Measurements from ENCODE around the gene GMPR. TPM values are rescaled to one million over a fixed set of nuclear protein-coding genes. Genes with fewer than 3 reads are reported as not detected.
A peak's percentile ranks its signal among the peaks of the same experiment; 100 is the strongest.

GMPR gene
- total and polyA plus RNA-seq, 10 of the 15 experiments (the other 5 are each of a cell fraction or from before 2014, with no cell fraction given) = 0.15 to 1.8 (median 0.49) TPM; not detected in 1

DNA sequence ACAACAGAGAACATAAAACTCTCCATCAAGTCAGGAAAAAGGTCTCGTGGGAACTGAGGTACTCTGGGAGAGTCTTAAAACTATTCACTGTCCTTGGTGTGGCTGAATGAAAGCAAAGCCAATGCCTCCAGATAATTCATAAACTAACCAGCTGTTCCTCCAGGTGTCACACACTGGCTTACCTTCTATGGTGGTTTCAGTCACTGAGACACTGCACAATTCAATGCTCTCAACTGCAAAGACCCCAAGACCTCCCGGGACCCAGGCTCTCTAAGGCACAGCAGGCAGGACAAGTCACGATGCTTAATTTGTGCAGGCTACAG lies 100.8 kb downstream of the GMPR start:
- FAIRE-seq = no peak
- BruUV-seq (replicated peaks) = no TSS peak

DNA sequence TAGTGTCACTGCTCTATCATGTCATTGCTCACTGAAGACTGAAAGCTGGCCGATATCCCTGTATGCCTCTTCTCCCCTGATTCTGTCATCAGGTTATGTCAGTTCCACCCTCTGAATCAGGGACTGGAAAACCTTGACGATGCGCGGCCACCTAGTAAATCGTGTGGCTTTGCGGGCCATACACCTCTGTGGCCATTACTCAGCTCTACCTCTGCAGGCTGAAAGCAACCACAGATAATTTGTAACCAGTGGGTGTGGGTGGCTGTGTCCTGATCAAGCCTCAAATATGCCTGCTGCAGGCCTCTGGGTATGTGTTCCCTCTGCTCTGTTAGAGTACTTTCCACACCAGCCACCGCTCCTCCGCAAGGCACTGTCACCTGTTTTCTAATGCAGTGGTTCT lies 105.2 kb downstream of the GMPR start:
- BruUV-seq (replicated peaks) = TSS peak; percentile 11
- intact Hi-C loops (cut with micrococcal nuclease; ENCODE audit: unreplicated experiment) = no loop called here
- no peaks in the 10 kb centered on the region for H3K4me1 ChIP-seq (ENCODE audit: control insufficient read depth, insufficient read depth, low read length)
- no peaks in the 10 kb centered on the region for H4K20me1 ChIP-seq (ENCODE audit: control insufficient read depth, insufficient read depth)
- CTCF ChIA-PET = interaction anchor here (1.2 to 2.1 kb wide), 4 partner anchors 10 to 57 kb away, joined by 3 to 11 read pairs (median 4); no protein-coding TSS in a partner anchor
- H3K4me3 ChIP-seq = no peak overlapping the region
- no peak overlapping the region for H2AFZ ChIP-seq (ENCODE audit: control insufficient read depth, low read depth, low read length)
- no peak overlapping the region for H3K9ac ChIP-seq (ENCODE audit: control insufficient read depth, insufficient read depth, low read length)
- POLR2A ChIA-PET = interaction anchor here (1.1 kb wide), 1 partner anchor 126 kb away, joined by 3 read pairs; no protein-coding TSS in a partner anchor
- SMC1A ChIA-PET (ENCODE audit: uncharacterized antibody, unreplicated experiment) = interaction anchor here (0.5 kb wide), 1 partner anchor 26 kb away, joined by 3 read pairs; no protein-coding TSS in a partner anchor
- no peak for ATAC-seq
- no peaks in the 10 kb centered on the region for H3K27me3 ChIP-seq (replicated peaks in 1 of 2; ENCODE audit: control insufficient read depth in 2 of 2, insufficient read depth in 2 of 2, low read length in 1 of 2)
- FAIRE-seq = no peak
- H3K79me2 ChIP-seq (ENCODE audit: control insufficient read depth, insufficient read depth, low read length) = no peaks in the 10 kb centered on the region
- no peaks in the 10 kb centered on the region for H3K9me3 ChIP-seq (replicated peaks; ENCODE audit: control insufficient read depth, insufficient read depth, low read length)
- in situ Hi-C loops (cut with MboI) = no loop called here
- no peak for DNase-seq (ENCODE audit: low read depth, low spot score)
- peaks cover 4 to 11% of the 10 kb centered on the region in 2 experiments; a peak in 3 of 4 replicates for H3K36me3 ChIP-seq (ENCODE audit: control insufficient read depth in 2 of 2, insufficient read depth in 2 of 2, low read length in 1 of 2)
- no peak overlapping the region for H3K4me2 ChIP-seq (ENCODE audit: control insufficient read depth, insufficient read depth)
- 84% methylated on average over 8 of the region's 8 CpGs for WGBS (ENCODE audit: insufficient coverage, insufficient replicate concordance, low lambda C conversion rate, missing lambda C conversion rate)
- RAD21 ChIA-PET (ENCODE audit: unreplicated experiment) = no interaction called here
- no peak overlapping the region for H3K27ac ChIP-seq (ENCODE audit: control insufficient read depth, insufficient read depth)
- TF ChIP-seq SMC3 (IDR thresholded peaks at IDR 0.05; ENCODE audit: borderline replicate concordance, low read length) = no peak
- TF ChIP-seq WRNIP1 (IDR thresholded peaks at IDR 0.05; ENCODE audit: borderline replicate concordance, low read depth, low read length) = no peak
- TF ChIP-seq MEF2A (IDR thresholded peaks at IDR 0.05; ENCODE audit: insufficient read depth, low read depth, low read length) = no peak
- TF ChIP-seq, protein P1, sequence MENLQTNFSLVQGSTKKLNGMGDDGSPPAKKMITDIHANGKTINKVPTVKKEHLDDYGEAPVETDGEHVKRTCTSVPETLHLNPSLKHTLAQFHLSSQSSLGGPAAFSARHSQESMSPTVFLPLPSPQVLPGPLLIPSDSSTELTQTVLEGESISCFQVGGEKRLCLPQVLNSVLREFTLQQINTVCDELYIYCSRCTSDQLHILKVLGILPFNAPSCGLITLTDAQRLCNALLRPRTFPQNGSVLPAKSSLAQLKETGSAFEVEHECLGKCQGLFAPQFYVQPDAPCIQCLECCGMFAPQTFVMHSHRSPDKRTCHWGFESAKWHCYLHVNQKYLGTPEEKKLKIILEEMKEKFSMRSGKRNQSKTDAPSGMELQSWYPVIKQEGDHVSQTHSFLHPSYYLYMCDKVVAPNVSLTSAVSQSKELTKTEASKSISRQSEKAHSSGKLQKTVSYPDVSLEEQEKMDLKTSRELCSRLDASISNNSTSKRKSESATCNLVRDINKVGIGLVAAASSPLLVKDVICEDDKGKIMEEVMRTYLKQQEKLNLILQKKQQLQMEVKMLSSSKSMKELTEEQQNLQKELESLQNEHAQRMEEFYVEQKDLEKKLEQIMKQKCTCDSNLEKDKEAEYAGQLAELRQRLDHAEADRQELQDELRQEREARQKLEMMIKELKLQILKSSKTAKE (IDR thresholded peaks at IDR 0.05; ENCODE audit: low read depth, poor library complexity, severe bottlenecking) = no peak
- TF ChIP-seq MYC (IDR thresholded peaks at IDR 0.05; ENCODE audit: insufficient read depth, insufficient read length, insufficient replicate concordance, low read length, severe bottlenecking) = no peak
- TF ChIP-seq, protein P2, sequence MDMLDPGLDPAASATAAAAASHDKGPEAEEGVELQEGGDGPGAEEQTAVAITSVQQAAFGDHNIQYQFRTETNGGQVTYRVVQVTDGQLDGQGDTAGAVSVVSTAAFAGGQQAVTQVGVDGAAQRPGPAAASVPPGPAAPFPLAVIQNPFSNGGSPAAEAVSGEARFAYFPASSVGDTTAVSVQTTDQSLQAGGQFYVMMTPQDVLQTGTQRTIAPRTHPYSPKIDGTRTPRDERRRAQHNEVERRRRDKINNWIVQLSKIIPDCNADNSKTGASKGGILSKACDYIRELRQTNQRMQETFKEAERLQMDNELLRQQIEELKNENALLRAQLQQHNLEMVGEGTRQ (IDR thresholded peaks at IDR 0.05; ENCODE audit: borderline replicate concordance, low read depth, low read length) = no peak
- TF ChIP-seq RAD21 (IDR thresholded peaks at IDR 0.05; ENCODE audit: insufficient read depth, low read depth, low read length) = no peak

More for the DNA sequence above, 100.8 kb downstream of the GMPR start:
- H2AFZ ChIP-seq (ENCODE audit: control insufficient read depth, low read depth, low read length) = no peak overlapping the region
- H3K4me3 ChIP-seq = no peak overlapping the region
- SMC1A ChIA-PET (ENCODE audit: uncharacterized antibody, unreplicated experiment) = interaction anchor here (1.3 to 2.0 kb wide), 5 partner anchors 9 to 418 kb away, joined by 3 to 6 read pairs (median 3); no protein-coding TSS in a partner anchor
- ATAC-seq (peak; percentile 21; the same call in 2 of the 3 replicates), DNase-seq (ENCODE audit: low read depth, low spot score) (no peak)
- no peaks in the 10 kb centered on the region for H3K79me2 ChIP-seq (ENCODE audit: control insufficient read depth, insufficient read depth, low read length)
- no peaks in the 10 kb centered on the region for H3K9me3 ChIP-seq (replicated peaks; ENCODE audit: control insufficient read depth, insufficient read depth, low read length)
- no peak overlapping the region for H3K27ac ChIP-seq (ENCODE audit: control insufficient read depth, insufficient read depth)
- in situ Hi-C loops (cut with MboI) = loop anchor here (5.0 to 10.0 kb wide), 2 partner anchors 176 to 428 kb away; no protein-coding TSS in a partner anchor
- intact Hi-C loops (cut with micrococcal nuclease; ENCODE audit: unreplicated experiment) = no loop called here
- POLR2A ChIA-PET = no interaction called here
- H3K27me3 ChIP-seq (replicated peaks in 1 of 2; ENCODE audit: control insufficient read depth in 2 of 2, insufficient read depth in 2 of 2, low read length in 1 of 2) = no peaks in the 10 kb centered on the region
- RAD21 ChIA-PET (ENCODE audit: unreplicated experiment) = interaction anchor here (1.3 to 1.7 kb wide), 3 partner anchors 17 to 64 kb away, joined by 3 to 4 read pairs (median 3); no protein-coding TSS in a partner anchor
- CTCF ChIA-PET = interaction anchor here (0.8 to 1.5 kb wide), 4 partner anchors 31 to 433 kb away, joined by 3 to 6 read pairs (median 4); no protein-coding TSS in a partner anchor
- no peaks in the 10 kb centered on the region for H3K4me1 ChIP-seq (ENCODE audit: control insufficient read depth, insufficient read depth, low read length)
- H3K4me2 ChIP-seq (ENCODE audit: control insufficient read depth, insufficient read depth) = no peak overlapping the region
- H3K36me3 ChIP-seq (ENCODE audit: control insufficient read depth in 2 of 2, insufficient read depth in 2 of 2, low read length in 1 of 2) = peaks cover 4 to 19% of the 10 kb centered on the region in 2 experiments; a peak in 3 of 4 replicates
- no peaks in the 10 kb centered on the region for H4K20me1 ChIP-seq (ENCODE audit: control insufficient read depth, insufficient read depth)
- WGBS (ENCODE audit: insufficient coverage, insufficient replicate concordance, low lambda C conversion rate, missing lambda C conversion rate) = 63% methylated on average over 3 of the region's 3 CpGs
- no peak overlapping the region for H3K9ac ChIP-seq (ENCODE audit: control insufficient read depth, insufficient read depth, low read length)
- TF ChIP-seq SIX5 (IDR thresholded peaks at IDR 0.05; ENCODE audit: low read depth, low read length, severe bottlenecking) (no peak), NFXL1 (IDR thresholded peaks at IDR 0.05; ENCODE audit: borderline replicate concordance) (no peak), ZNF274 (IDR thresholded peaks at IDR 0.05; ENCODE audit: insufficient read depth, insufficient read length) (no peak)
- TF ChIP-seq, protein P1 (IDR thresholded peaks at IDR 0.05; ENCODE audit: low read depth, poor library complexity, severe bottlenecking) = no peak
